Activated CD4-positive, alpha-beta memory T cell treated with anti-CD3 and anti-CD28 coated beads, Interleukin-2, amount 10 ng/mL, durations not matched to agents 7 days and 5 days (primary cell): Measurements from ENCODE around the gene GNPTG. TPM values are rescaled to one million over a fixed set of nuclear protein-coding genes. Genes with fewer than 3 reads are reported as not detected.

Experiments used
- CTCF ChIA-PET: fragments of 350-600 bp; sonication (Branson Sonifier 250); formaldehyde crosslinking; loops from one replicate; lab custom pipeline; 2021; ENCODE audit warnings: antibody characterized with exemption, inconsistent platforms; lab: Charles Lee
- POLR2A ChIA-PET: fragments of 350-600 bp; sonication (Branson Sonifier 250); formaldehyde crosslinking; loops from one replicate; lab custom pipeline; 2021; ENCODE audit warnings: antibody characterized with exemption; lab: Charles Lee
- DNase-seq: peaks from one replicate; pipeline ENCODE4 v3.0.0-alpha.2; 2020
- H3K27ac Mint-ChIP-seq: one replicate; pipeline ENCODE4 v1.8.0; 2021; ENCODE audit warnings: mild to moderate bottlenecking, mixed read lengths
- H3K27me3 Mint-ChIP-seq: one replicate; pipeline ENCODE4 v1.8.0; 2021; ENCODE audit warnings: mixed read lengths
- H3K36me3 Mint-ChIP-seq: one replicate; pipeline ENCODE4 v1.8.0; 2021; ENCODE audit warnings: low read depth, mixed read lengths
- H3K4me1 Mint-ChIP-seq: one replicate; pipeline ENCODE4 v1.8.0; 2021; ENCODE audit warnings: mixed read lengths
- H3K4me3 Mint-ChIP-seq: one replicate; pipeline ENCODE4 v1.8.0; 2021; ENCODE audit warnings: mild to moderate bottlenecking, mixed read lengths
- H3K9me3 Mint-ChIP-seq: one replicate; pipeline ENCODE4 v1.8.0; 2021; ENCODE audit warnings: mixed read lengths
- total RNA-seq, 2 experiments: library from RNA; stranded (reverse); gene quantifications; one replicate each; pipeline ENCODE4 v1.2.3, GENCODE V29; 2021

The GNPTG gene
- total RNA-seq, 2 experiments from 2014 or later: 32.5 to 33.4 TPM

DNA sequence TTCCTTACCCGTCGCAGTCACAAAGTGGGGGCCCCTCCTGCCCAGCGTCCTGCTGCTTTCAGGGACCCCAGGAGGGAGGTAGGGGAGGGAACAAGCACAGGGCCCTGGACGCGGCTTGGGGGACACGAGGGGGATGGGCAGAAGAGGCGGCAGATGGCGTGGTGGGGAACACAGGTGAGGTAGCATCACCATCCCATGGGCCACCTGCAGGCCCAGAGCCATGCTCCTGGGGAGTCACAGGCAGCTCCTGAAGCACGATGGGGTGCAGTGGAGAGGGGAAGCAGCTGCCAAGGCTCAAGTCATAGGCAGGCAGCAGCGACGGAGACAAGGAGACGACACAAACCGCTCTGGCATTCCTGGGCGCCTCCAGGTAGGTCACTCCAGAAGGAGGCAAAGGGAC lies 52.0 kb downstream of the GNPTG start:
- ChIA-PET CTCF (no interaction called here), POLR2A (no interaction called here)
- no peaks in the 10 kb centered on the region for H3K9me3 Mint-ChIP-seq
- peaks cover 9% of the 10 kb centered on the region for H3K4me1 Mint-ChIP-seq
- H3K27ac Mint-ChIP-seq: no peak overlapping the region
- H3K27me3 Mint-ChIP-seq: no peaks in the 10 kb centered on the region
- no peak for DNase-seq
- peaks cover 8% of the 10 kb centered on the region for H3K36me3 Mint-ChIP-seq
- no peak overlapping the region for H3K4me3 Mint-ChIP-seq

DNA sequence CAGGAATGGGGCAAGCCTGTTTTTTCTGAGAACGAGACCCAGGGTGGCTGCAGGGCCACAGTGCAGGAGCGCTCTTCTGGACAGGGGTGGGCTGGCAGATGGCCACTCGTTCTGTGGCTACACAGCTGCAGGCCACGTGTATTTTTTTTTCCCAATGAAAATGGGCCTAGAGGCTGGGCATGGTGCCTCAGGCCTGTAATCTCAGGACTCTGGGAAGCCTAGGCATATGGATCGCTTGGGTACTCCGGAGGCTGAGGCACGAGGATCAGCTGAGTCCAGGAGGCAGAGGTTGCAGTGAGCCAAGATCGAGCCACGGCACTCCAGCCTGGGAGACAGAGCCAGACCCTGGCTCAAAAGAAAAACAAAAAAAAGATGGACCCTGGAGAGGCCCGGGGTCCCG lies 56.0 kb downstream of the GNPTG start:
- Mint-ChIP-seq H3K4me1 (peaks cover 19% of the 10 kb centered on the region), H3K4me3 (no peak overlapping the region), H3K27ac (no peak overlapping the region), H3K36me3 (peaks cover 6% of the 10 kb centered on the region), H3K9me3 (no peaks in the 10 kb centered on the region), H3K27me3 (no peaks in the 10 kb centered on the region)
- POLR2A ChIA-PET: interaction anchor here (0.6 to 1.4 kb wide), 4 partner anchors 13 to 29 kb away, joined by 3 to 5 read pairs (median 4); partner anchors contain the start of gene UQCC4
- no peak for DNase-seq
- CTCF ChIA-PET: interaction anchor here (0.7 kb wide), 1 partner anchor 71 kb away, joined by 3 read pairs; no protein-coding TSS in a partner anchor

GRCh38 chr16:1408171-1408837 lies 56.6 kb downstream of the GNPTG start:
- CTCF ChIA-PET: no interaction called here
- Mint-ChIP-seq H3K27ac (no peak overlapping the region), H3K9me3 (no peaks in the 10 kb centered on the region), H3K4me3 (peak overlapping the region; percentile 59), H3K36me3 (peaks cover 6% of the 10 kb centered on the region), H3K4me1 (peaks cover 19% of the 10 kb centered on the region), H3K27me3 (no peaks in the 10 kb centered on the region)
- peak; percentile 93 for DNase-seq
- POLR2A ChIA-PET: interaction anchor here (0.6 to 1.4 kb wide), 4 partner anchors 12 to 30 kb away, joined by 3 to 5 read pairs (median 4); partner anchors contain the start of gene UQCC4

DNA sequence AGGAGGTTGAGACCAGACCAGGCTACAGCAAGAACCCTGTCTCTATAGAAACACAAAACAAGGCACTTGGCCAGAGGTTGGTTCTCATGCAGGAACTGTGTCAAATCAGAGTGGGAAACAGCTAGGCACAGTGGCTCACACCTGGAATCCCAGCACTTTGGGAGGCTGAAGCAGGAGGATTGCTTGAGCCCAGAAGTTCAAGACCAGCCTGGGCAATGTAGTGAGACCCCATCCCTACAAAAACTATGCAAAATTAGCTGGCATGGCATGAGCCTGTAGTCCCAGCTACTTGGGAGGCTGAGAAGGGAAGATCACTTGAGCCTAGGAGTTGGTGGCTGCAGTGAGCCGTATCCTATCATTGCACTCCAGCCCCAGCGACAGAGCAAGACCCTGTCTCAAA lies 61.1 kb downstream of the GNPTG start:
- no peaks in the 10 kb centered on the region for H3K9me3 Mint-ChIP-seq
- H3K27me3 Mint-ChIP-seq: no peaks in the 10 kb centered on the region
- POLR2A ChIA-PET: interaction anchor here (0.6 to 2.6 kb wide), 2 partner anchors 8 to 539 kb away, joined by 4 to 10 read pairs; partner anchors contain the start of gene UQCC4
- peaks cover 6% of the 10 kb centered on the region for H3K36me3 Mint-ChIP-seq
- no peak for DNase-seq
- H3K4me1 Mint-ChIP-seq: peaks cover 31% of the 10 kb centered on the region
- H3K4me3 Mint-ChIP-seq: peak overlapping the region; percentile 30
- CTCF ChIA-PET: interaction anchor here (1.0 kb wide), 1 partner anchor 48 kb away, joined by 5 read pairs; no protein-coding TSS in a partner anchor
- no peak overlapping the region for H3K27ac Mint-ChIP-seq

Other genes starting within 250 kb of the GNPTG start
- gene CACNA1H, start 198.8 kb upstream of the GNPTG start, total RNA-seq: under 1 TPM; 0.58 to 0.83 TPM
- not detected for gene TPSG1, start 126.7 kb upstream of the GNPTG start, total RNA-seq
- not detected for gene TPSB2, start 121.7 kb upstream of the GNPTG start, total RNA-seq
- not detected for gene TPSAB1, start 111.2 kb upstream of the GNPTG start, total RNA-seq
- gene TPSD1, start 95.9 kb upstream of the GNPTG start, total RNA-seq: not detected
- 100 to 1,000 TPM; 198 to 199 TPM for gene UBE2I, start 42.3 kb upstream of the GNPTG start, total RNA-seq
- gene BAIAP3, start 18.3 kb upstream of the GNPTG start, total RNA-seq: 1 to 10 TPM; 3.4 to 3.9 TPM
- gene TSR3, start 53 bp upstream of the GNPTG start, total RNA-seq: 10 to 100 TPM; 40.6 to 46.0 TPM
- gene UNKL, start 62.8 kb downstream of the GNPTG start, total RNA-seq: 10 to 100 TPM; 40.0 to 43.7 TPM
- 10 to 100 TPM; 11.2 to 12.3 TPM for gene UQCC4, start 68.8 kb downstream of the GNPTG start, total RNA-seq
- gene PERCC1, start 79.1 kb downstream of the GNPTG start, total RNA-seq: not detected
- gene CCDC154, start 92.6 kb downstream of the GNPTG start, total RNA-seq: 1 to 10 TPM; 1.6 to 2.2 TPM
- 10 to 100 TPM; 44.2 to 49.4 TPM for gene CLCN7, start 123.1 kb downstream of the GNPTG start, total RNA-seq
- not detected for gene PTX4, start 137.0 kb downstream of the GNPTG start, total RNA-seq
- 10 to 100 TPM; 49.4 to 51.9 TPM for gene TELO2, start 141.4 kb downstream of the GNPTG start, total RNA-seq
- 10 to 100 TPM; 42.9 to 43.5 TPM for gene TMEM204, start 181.7 kb downstream of the GNPTG start, total RNA-seq